Uterus (tissue), 4 donors: ENCODE results near the gene PDYN. TPM values are rescaled to one million over a fixed set of nuclear protein-coding genes. Genes with fewer than 3 reads are reported as not detected.

Experiments used
- DNase-seq, 2 donors: peaks; one replicate each; pipeline ENCODE4 v3.0.0-alpha.2; 2019 to 2020
- H3K27ac ChIP-seq, 2 donors: fragments of 200-600 bp; sonication (generic); 1 replicate in 1 of 2; 2 replicates in 1 of 2; pipeline ENCODE4 v1.5.1; 2016 to 2018
- H3K27me3 ChIP-seq, 2 donors: fragments of 200-600 bp; sonication (generic); one replicate each; pipeline ENCODE4 v1.5.1; 2018 to 2019; ENCODE audit warnings: control low read depth in 1 of 2
- H3K36me3 ChIP-seq, 2 donors: fragments of 200-600 bp; sonication (generic); one replicate each; pipeline ENCODE4 v1.5.1; 2019; ENCODE audit warnings: control low read depth in 1 of 2
- H3K4me1 ChIP-seq, 2 donors: fragments of 200-600 bp; sonication (generic); one replicate each; pipeline ENCODE4 v1.5.1; 2018 to 2019; ENCODE audit warnings: control low read depth in 1 of 2
- H3K4me3 ChIP-seq, 2 donors: fragments of 200-600 bp; sonication (generic); 1 replicate in 1 of 2; 2 replicates in 1 of 2; pipeline ENCODE4 v1.5.1; 2018 to 2019; ENCODE audit warnings: mild to moderate bottlenecking in 1 of 2
- H3K9me3 ChIP-seq, 2 donors: fragments of 200-600 bp; sonication (generic); one replicate each; pipeline ENCODE4 v1.5.1; 2019; ENCODE audit warnings: control low read depth in 1 of 2
- POLR2A ChIP-seq, 2 donors: fragments of 450-650 bp; IDR thresholded peaks; one replicate each; pipeline ENCODE4 v1.6.1; 2016; ENCODE audit warnings: antibody characterized with exemption in 2 of 2, mild to moderate bottlenecking in 1 of 2, moderate library complexity in 1 of 2
- intact Hi-C: fragments of 100-400 bp; cut with DNase I; formaldehyde crosslinking; loops from one replicate; pipeline ENCODE4 v1.15.1; 2023; ENCODE audit warnings: low total_unique reads
- total RNA-seq, 4 donors: library from RNA; depleted of rRNA in 3 of 4; stranded (reverse); fragments of >200 nt in 3 of 4; gene quantifications; one replicate each; pipeline versions ENCODE4 v1.1.0 to v1.2.4, GENCODE V29; 2014 to 2023
- TF ChIP-seq, protein P1 (sequence below), 4 experiments: fragments of 200-600 bp in 2 of 4; fragments of 450-650 bp in 2 of 4; sonication (generic) in 2 of 4; IDR thresholded peaks; one replicate each; pipeline ENCODE4 v1.5.1; 2016 to 2019; ENCODE audit warnings: antibody characterized with exemption in 4 of 4, mild to moderate bottlenecking in 2 of 4, moderate library complexity in 1 of 4
- donor health status: DM: yes; HTN: yes; CAD: no.

The PDYN gene
- total RNA-seq, 4 donors from 2014 or later: not detected

GRCh38 chr20:1938464-1939269 lies 55.2 kb downstream of the PDYN start:
- TF ChIP-seq, protein P1, sequence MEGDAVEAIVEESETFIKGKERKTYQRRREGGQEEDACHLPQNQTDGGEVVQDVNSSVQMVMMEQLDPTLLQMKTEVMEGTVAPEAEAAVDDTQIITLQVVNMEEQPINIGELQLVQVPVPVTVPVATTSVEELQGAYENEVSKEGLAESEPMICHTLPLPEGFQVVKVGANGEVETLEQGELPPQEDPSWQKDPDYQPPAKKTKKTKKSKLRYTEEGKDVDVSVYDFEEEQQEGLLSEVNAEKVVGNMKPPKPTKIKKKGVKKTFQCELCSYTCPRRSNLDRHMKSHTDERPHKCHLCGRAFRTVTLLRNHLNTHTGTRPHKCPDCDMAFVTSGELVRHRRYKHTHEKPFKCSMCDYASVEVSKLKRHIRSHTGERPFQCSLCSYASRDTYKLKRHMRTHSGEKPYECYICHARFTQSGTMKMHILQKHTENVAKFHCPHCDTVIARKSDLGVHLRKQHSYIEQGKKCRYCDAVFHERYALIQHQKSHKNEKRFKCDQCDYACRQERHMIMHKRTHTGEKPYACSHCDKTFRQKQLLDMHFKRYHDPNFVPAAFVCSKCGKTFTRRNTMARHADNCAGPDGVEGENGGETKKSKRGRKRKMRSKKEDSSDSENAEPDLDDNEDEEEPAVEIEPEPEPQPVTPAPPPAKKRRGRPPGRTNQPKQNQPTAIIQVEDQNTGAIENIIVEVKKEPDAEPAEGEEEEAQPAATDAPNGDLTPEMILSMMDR (IDR thresholded peaks at IDR 0.05): no peak
- H3K36me3 ChIP-seq: no peaks in the 10 kb centered on the region
- H3K27me3 ChIP-seq: no peaks in the 10 kb centered on the region
- DNase-seq: no peak
- H3K27ac ChIP-seq: no peak overlapping the region
- peaks cover 0 to under 1% of the 10 kb centered on the region in 2 donors for H3K4me1 ChIP-seq
- intact Hi-C loops: no loop called here
- H3K4me3 ChIP-seq: no peak overlapping the region
- no peaks in the 10 kb centered on the region for H3K9me3 ChIP-seq

DNA sequence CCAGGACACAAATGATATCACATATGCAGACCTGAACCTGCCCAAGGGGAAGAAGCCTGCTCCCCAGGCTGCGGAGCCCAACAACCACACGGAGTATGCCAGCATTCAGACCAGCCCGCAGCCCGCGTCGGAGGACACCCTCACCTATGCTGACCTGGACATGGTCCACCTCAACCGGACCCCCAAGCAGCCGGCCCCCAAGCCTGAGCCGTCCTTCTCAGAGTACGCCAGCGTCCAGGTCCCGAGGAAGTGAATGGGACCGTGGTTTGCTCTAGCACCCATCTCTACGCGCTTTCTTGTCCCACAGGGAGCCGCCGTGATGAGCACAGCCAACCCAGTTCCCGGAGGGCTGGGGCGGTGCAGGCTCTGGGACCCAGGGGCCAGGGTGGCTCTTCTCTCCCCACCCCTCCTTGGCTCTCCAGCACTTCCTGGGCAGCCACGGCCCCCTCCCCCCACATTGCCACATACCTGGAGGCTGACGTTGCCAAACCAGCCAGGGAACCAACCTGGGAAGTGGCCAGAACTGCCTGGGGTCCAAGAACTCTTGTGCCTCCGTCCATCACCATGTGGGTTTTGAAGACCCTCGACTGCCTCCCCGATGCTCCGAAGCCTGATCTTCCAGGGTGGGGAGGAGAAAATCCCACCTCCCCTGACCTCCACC lies 56.4 kb downstream of the PDYN start:
- Histone ChIP-seq H3K4me1 (peaks cover 0 to 4% of the 10 kb centered on the region in 2 donors), H3K9me3 (no peaks in the 10 kb centered on the region), H3K36me3 (no peaks in the 10 kb centered on the region), H3K4me3 (no peak overlapping the region), H3K27me3 (no peaks in the 10 kb centered on the region), H3K27ac (no peak overlapping the region)
- intact Hi-C loops: no loop called here
- no peak for DNase-seq
- no peak for TF ChIP-seq POLR2A (IDR thresholded peaks at IDR 0.05)
- TF ChIP-seq, protein P1 (IDR thresholded peaks at IDR 0.05): no peak

DNA sequence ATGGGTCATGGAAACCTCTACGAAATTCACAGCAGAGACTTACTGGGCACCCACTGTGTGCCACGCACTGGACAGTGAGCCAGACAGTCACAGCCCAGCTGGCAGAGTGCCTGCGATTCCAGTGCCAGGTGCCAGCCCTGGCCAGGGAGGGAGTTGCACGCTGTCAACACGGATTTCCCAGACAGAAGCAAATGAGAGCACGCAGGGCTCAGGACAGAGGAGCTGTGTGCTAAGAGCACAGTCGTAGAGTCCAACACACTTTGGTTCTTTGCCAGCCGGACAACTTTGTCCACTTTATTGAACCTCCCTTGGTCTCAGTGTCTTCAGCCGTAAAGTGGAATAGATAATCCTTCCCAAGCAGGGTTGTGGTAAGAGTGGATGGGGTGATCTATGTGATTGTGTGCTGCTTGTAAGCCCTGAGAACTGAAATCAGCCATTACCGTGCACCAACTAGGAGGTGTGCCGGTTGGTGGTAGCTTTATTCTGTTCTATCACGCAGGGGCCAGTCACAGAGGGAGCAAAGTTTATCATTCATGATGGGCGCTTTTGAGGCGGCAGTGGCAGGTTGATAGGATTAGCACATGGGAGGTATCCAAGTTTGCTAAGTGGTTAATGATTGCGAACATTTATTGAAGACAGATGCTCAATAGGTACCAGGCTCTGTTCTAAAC lies 58.0 kb downstream of the PDYN start:
- TF ChIP-seq, protein P1 (IDR thresholded peaks at IDR 0.05): no peak
- no peak for TF ChIP-seq POLR2A (IDR thresholded peaks at IDR 0.05)
- Histone ChIP-seq H3K27me3 (no peaks in the 10 kb centered on the region), H3K36me3 (no peaks in the 10 kb centered on the region), H3K9me3 (no peaks in the 10 kb centered on the region), H3K4me3 (no peak overlapping the region), H3K27ac (no peak overlapping the region), H3K4me1 (peaks cover 0 to 4% of the 10 kb centered on the region in 2 donors)
- intact Hi-C loops: no loop called here
- no peak for DNase-seq

DNA sequence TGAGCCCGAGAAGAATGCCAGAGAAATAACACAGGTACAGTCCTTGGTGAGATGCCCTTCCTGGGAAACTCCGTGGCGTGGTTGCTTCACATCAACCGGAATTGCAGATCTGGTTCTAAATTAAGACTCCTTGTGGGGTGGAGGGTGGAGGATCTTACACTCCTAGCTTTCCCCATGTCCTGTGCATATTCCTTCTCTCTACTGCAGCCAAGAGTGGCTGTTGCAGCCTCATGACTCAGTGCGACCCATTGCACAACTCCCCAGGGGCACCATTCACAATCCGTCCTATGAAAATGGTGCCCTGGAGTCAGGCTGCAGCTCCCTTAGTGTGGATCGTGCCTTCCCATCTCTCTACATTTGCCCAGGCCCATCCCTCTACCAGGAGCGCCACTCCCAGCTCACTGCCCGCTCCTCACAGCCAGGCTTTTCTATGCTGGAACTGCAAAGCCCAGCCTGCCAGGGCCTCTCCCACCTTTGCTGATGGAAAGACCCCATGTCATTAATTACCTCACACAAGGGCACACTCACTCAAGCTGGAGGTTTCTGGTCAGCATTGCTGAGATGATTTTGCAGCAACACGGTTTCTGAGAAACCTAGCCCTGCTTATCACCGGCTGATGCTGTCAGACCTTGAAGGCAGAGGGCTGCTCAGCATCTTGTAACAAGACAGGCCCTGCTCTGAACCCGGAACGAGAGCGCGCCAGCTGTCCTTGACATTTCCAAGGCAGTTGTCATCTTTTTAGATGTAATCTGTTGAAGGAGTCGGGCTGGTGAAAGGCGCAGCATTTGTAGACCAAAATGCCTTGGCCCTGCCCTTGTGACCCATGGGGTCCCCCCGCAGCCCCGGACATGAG lies 58.9 kb downstream of the PDYN start:
- Histone ChIP-seq H3K4me3 (no peak overlapping the region), H3K27me3 (no peaks in the 10 kb centered on the region), H3K4me1 (peaks cover 0 to 4% of the 10 kb centered on the region in 2 donors), H3K36me3 (no peaks in the 10 kb centered on the region), H3K9me3 (no peaks in the 10 kb centered on the region), H3K27ac (no peak overlapping the region)
- TF ChIP-seq, protein P1 (IDR thresholded peaks at IDR 0.05): no peak
- no peak for TF ChIP-seq POLR2A (IDR thresholded peaks at IDR 0.05)
- intact Hi-C loops: no loop called here
- DNase-seq: peak; percentile 78 to 80
